Measurements from ENCODE around the gene ACOT12. TPM values are rescaled to one million over a fixed set of nuclear protein-coding genes. Genes with fewer than 3 reads are reported as not detected.

The ACOT12 gene
- total and polyA plus RNA-seq, 3 experiments from 2014 or later = not detected

DNA sequence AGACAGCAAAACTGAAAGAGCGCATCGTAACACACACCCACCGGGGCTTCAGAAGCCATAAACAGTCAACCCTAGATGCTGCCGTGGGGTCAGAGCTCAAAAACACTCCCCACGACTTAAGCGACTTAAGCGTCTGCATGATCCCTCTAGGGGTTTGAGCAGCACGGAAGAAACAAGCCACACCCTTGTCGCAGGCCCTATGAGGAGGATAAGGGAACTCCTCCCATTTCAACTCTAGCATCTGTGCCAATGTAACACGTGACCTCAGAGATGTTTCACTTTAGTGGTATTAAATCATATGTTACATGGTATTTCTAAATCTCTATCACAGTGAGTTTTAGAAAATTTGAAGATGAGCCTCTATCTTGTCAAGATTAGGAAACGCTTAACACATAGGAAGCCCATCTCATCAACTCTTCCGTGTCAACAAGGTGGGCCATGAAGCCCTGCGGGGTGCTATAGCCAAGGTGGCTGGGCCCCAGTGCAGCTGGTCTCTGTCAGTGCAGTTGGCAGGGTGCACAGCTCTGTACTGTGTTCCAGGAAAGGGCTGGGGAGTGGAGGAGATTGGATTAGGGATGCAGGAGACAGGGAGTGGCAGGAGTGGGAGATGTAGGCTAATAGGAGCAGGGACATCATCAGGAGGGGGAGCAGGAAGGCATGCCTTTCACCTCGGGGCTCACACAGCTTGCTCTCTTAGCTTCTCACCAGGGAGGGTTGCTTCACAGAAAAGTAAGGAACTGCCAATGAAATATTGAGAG, 59.5 kb downstream of the ACOT12 start:
- H3K9me3 Mint-ChIP-seq = peaks cover 0 to 4% (median 2%) of the 10 kb centered on the region in 5 donors
- Histone ChIP-seq H3K36me3 (ENCODE audit: insufficient read depth, low read length) (no peaks in the 10 kb centered on the region), H3K4me3 (ENCODE audit: low read length) (no peak overlapping the region), H3K9me3 (ENCODE audit: low read length) (no peaks in the 10 kb centered on the region), H3K4me1 (ENCODE audit: insufficient read depth, low read length) (no peaks in the 10 kb centered on the region), H3K27ac (ENCODE audit: low read depth, low read length) (no peak overlapping the region), H3K27me3 (ENCODE audit: insufficient read depth, low read length, poor library complexity, severe bottlenecking) (no peaks in the 10 kb centered on the region)
- peak overlapping the region in 6 of 7 donors; percentile 45 to 79 (median 66) for H3K4me3 Mint-ChIP-seq
- H3K27ac Mint-ChIP-seq = peak overlapping the region in 4 of 8 donors; percentile 50 to 79 (median 74)
- ChIA-PET CTCF (no interaction called here), POLR2A (no interaction called here)
- DNase-seq = peak in 1 of 5 donors; percentile 1
- peaks cover 0 to 7% (median 0%) of the 10 kb centered on the region in 3 donors for H3K4me1 Mint-ChIP-seq
- peaks cover 7 to 9% of the 10 kb centered on the region in 2 donors for H3K27me3 Mint-ChIP-seq
- peaks cover 0 to 1% (median 0%) of the 10 kb centered on the region in 3 donors for H3K36me3 Mint-ChIP-seq

DNA sequence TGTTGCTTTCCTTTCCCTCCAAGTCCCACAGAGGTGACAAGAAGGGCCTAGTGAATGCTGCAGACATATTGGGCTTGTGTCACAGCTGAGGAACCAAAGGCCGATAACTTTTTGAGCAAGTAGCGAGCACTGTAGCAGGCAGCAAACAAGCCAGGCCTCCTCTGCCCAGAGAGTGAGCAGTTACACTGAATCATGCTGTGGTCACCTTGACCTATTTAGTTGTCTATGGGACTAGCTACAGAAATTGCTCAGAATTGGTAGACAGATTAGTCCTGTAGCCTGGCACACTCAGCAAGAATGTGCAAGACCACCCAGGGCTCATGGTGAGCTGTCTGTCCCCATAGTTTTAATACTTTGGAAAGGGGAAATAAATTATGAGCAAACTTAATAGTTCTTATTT, 67.4 kb downstream of the ACOT12 start:
- Histone ChIP-seq H3K9me3 (ENCODE audit: low read length) (no peaks in the 10 kb centered on the region), H3K27me3 (ENCODE audit: insufficient read depth, low read length, poor library complexity, severe bottlenecking) (no peaks in the 10 kb centered on the region), H3K27ac (ENCODE audit: low read depth, low read length) (no peak overlapping the region), H3K4me1 (ENCODE audit: insufficient read depth, low read length) (no peaks in the 10 kb centered on the region), H3K4me3 (ENCODE audit: low read length) (no peak overlapping the region), H3K36me3 (ENCODE audit: insufficient read depth, low read length) (no peaks in the 10 kb centered on the region)
- Mint-ChIP-seq H3K4me1 (no peaks in the 10 kb centered on the region), H3K36me3 (no peaks in the 10 kb centered on the region), H3K27ac (no peak overlapping the region), H3K27me3 (peaks cover 4 to 9% of the 10 kb centered on the region in 2 donors), H3K9me3 (no peaks in the 10 kb centered on the region), H3K4me3 (no peak overlapping the region)
- POLR2A ChIA-PET = no interaction called here
- no peak for DNase-seq
- CTCF ChIA-PET = interaction anchor here (0.6 kb wide), 1 partner anchor 1418 kb away, joined by 3 read pairs; no protein-coding TSS in a partner anchor

DNA sequence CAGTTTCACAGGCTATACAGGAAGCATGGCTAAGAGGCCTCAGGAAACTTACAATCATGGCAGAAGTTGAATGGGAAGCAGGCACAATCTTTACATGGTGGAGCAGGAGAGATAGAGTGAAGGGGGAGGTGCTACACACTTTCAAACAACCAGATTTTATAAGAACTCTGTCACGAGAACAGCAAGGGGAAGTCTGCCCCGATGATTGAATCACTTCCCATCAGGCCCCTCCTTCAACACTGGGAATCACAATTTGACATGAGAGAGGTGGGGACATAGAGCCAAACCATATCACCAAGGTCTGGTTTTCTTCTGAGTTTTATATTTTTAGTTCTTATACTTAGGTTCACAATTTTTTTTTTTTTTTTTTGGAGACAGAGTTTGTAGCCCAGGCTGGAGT, 76.4 kb downstream of the ACOT12 start:
- Mint-ChIP-seq H3K27me3 (no peaks in the 10 kb centered on the region), H3K27ac (no peak overlapping the region), H3K9me3 (no peaks in the 10 kb centered on the region), H3K36me3 (peaks cover 0 to 22% (median 15%) of the 10 kb centered on the region in 3 donors), H3K4me3 (no peak overlapping the region), H3K4me1 (no peaks in the 10 kb centered on the region)
- Histone ChIP-seq H3K4me1 (ENCODE audit: insufficient read depth, low read length) (no peaks in the 10 kb centered on the region), H3K36me3 (ENCODE audit: insufficient read depth, low read length) (peaks cover 3% of the 10 kb centered on the region), H3K27me3 (ENCODE audit: insufficient read depth, low read length, poor library complexity, severe bottlenecking) (no peaks in the 10 kb centered on the region), H3K4me3 (ENCODE audit: low read length) (no peak overlapping the region), H3K27ac (ENCODE audit: low read depth, low read length) (no peak overlapping the region), H3K9me3 (ENCODE audit: low read length) (no peaks in the 10 kb centered on the region)
- ChIA-PET CTCF (no interaction called here), POLR2A (no interaction called here)
- no peak for DNase-seq

GRCh38 chr5:81316571-81316970, 77.4 kb downstream of the ACOT12 start:
- no peak for DNase-seq
- no peaks in the 10 kb centered on the region for H3K27me3 Mint-ChIP-seq
- Histone ChIP-seq H3K4me1 (ENCODE audit: insufficient read depth, low read length) (no peaks in the 10 kb centered on the region), H3K36me3 (ENCODE audit: insufficient read depth, low read length) (peaks cover 5% of the 10 kb centered on the region), H3K27ac (ENCODE audit: low read depth, low read length) (no peak overlapping the region), H3K27me3 (ENCODE audit: insufficient read depth, low read length, poor library complexity, severe bottlenecking) (no peaks in the 10 kb centered on the region), H3K9me3 (ENCODE audit: low read length) (no peaks in the 10 kb centered on the region), H3K4me3 (ENCODE audit: low read length) (no peak overlapping the region)
- no peaks in the 10 kb centered on the region for H3K9me3 Mint-ChIP-seq
- H3K27ac Mint-ChIP-seq = no peak overlapping the region
- CTCF ChIA-PET = no interaction called here
- H3K4me3 Mint-ChIP-seq = no peak overlapping the region
- POLR2A ChIA-PET = no interaction called here
- no peaks in the 10 kb centered on the region for H3K4me1 Mint-ChIP-seq
- peaks cover 0 to 32% (median 19%) of the 10 kb centered on the region in 3 donors for H3K36me3 Mint-ChIP-seq

GRCh38 chr5:81315830-81316229, 78.1 kb downstream of the ACOT12 start:
- no peaks in the 10 kb centered on the region for H3K27me3 ChIP-seq (ENCODE audit: insufficient read depth, low read length, poor library complexity, severe bottlenecking)
- no peak overlapping the region for H3K4me3 Mint-ChIP-seq
- H3K9me3 ChIP-seq (ENCODE audit: low read length) = no peaks in the 10 kb centered on the region
- H3K4me1 Mint-ChIP-seq = no peaks in the 10 kb centered on the region
- peaks cover 0 to 38% (median 25%) of the 10 kb centered on the region in 3 donors for H3K36me3 Mint-ChIP-seq
- H3K4me1 ChIP-seq (ENCODE audit: insufficient read depth, low read length) = no peaks in the 10 kb centered on the region
- H3K27ac Mint-ChIP-seq = peak overlapping the region in 1 of 8 donors; percentile 16
- H3K27ac ChIP-seq (ENCODE audit: low read depth, low read length) = no peak overlapping the region
- ChIA-PET POLR2A (no interaction called here), CTCF (no interaction called here)
- no peak for DNase-seq
- no peaks in the 10 kb centered on the region for H3K27me3 Mint-ChIP-seq
- H3K4me3 ChIP-seq (ENCODE audit: low read length) = no peak overlapping the region
- no peaks in the 10 kb centered on the region for H3K9me3 Mint-ChIP-seq
- peaks cover 5% of the 10 kb centered on the region for H3K36me3 ChIP-seq (ENCODE audit: insufficient read depth, low read length)

- Histone ChIP-seq H3K9me3 (ENCODE audit: low read length) (no peaks in the 10 kb centered on the region), H3K36me3 (ENCODE audit: insufficient read depth, low read length) (peaks cover 5% of the 10 kb centered on the region), H3K27ac (ENCODE audit: low read depth, low read length) (no peak overlapping the region), H3K27me3 (ENCODE audit: insufficient read depth, low read length, poor library complexity, severe bottlenecking) (no peaks in the 10 kb centered on the region), H3K4me1 (ENCODE audit: insufficient read depth, low read length) (no peaks in the 10 kb centered on the region), H3K4me3 (ENCODE audit: low read length) (no peak overlapping the region)
- no peak for DNase-seq
- POLR2A ChIA-PET = no interaction called here
- Mint-ChIP-seq H3K36me3 (peaks cover 0 to 41% (median 27%) of the 10 kb centered on the region in 3 donors), H3K4me1 (no peaks in the 10 kb centered on the region), H3K27me3 (no peaks in the 10 kb centered on the region), H3K27ac (no peak overlapping the region), H3K4me3 (no peak overlapping the region), H3K9me3 (no peaks in the 10 kb centered on the region)
- CTCF ChIA-PET = no interaction called here
Observed at GRCh38 chr5:81315336-81315735, 78.6 kb downstream of the ACOT12 start.

DNA sequence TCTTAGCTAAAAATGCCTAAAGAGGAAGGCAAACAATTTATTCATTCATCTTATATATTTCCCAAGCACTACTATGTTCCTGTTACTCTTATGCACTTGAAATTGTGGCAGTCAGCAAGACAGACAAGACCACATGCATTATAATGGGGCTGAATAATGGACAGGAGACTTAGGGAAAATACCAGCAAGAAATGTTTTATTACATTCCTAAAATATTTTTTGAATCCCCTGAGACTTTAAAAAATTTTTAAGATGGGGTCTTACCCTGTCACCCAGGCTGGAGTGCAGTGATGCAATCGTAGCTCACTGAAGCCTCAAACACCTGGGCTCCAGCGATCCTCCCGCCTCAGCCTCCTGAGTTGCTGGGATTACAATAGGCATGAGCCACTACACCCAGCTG, 79.4 kb downstream of the ACOT12 start:
- no peaks in the 10 kb centered on the region for H3K4me1 Mint-ChIP-seq
- Histone ChIP-seq H3K27ac (ENCODE audit: low read depth, low read length) (no peak overlapping the region), H3K4me3 (ENCODE audit: low read length) (no peak overlapping the region), H3K27me3 (ENCODE audit: insufficient read depth, low read length, poor library complexity, severe bottlenecking) (no peaks in the 10 kb centered on the region), H3K9me3 (ENCODE audit: low read length) (no peaks in the 10 kb centered on the region), H3K4me1 (ENCODE audit: insufficient read depth, low read length) (no peaks in the 10 kb centered on the region), H3K36me3 (ENCODE audit: insufficient read depth, low read length) (peaks cover 5% of the 10 kb centered on the region)
- ChIA-PET CTCF (interaction anchor here (1.2 kb wide), 1 partner anchor 15 kb away, joined by 3 read pairs; no protein-coding TSS in a partner anchor), POLR2A (no interaction called here)
- H3K27me3 Mint-ChIP-seq = no peaks in the 10 kb centered on the region
- H3K4me3 Mint-ChIP-seq = no peak overlapping the region
- H3K27ac Mint-ChIP-seq = no peak overlapping the region
- no peaks in the 10 kb centered on the region for H3K9me3 Mint-ChIP-seq
- peaks cover 0 to 44% (median 29%) of the 10 kb centered on the region in 3 donors for H3K36me3 Mint-ChIP-seq
- DNase-seq = no peak

- no peaks in the 10 kb centered on the region for H3K9me3 ChIP-seq (ENCODE audit: low read length)
- Mint-ChIP-seq H3K27ac (peak overlapping the region in 1 of 8 donors; percentile 69), H3K36me3 (peaks cover 4 to 53% (median 33%) of the 10 kb centered on the region in 3 donors), H3K4me3 (no peak overlapping the region), H3K27me3 (no peaks in the 10 kb centered on the region), H3K9me3 (no peaks in the 10 kb centered on the region), H3K4me1 (no peaks in the 10 kb centered on the region)
- ChIA-PET CTCF (interaction anchor here (1.2 kb wide), 1 partner anchor 14 kb away, joined by 3 read pairs; no protein-coding TSS in a partner anchor), POLR2A (no interaction called here)
- no peaks in the 10 kb centered on the region for H3K4me1 ChIP-seq (ENCODE audit: insufficient read depth, low read length)
- H3K27me3 ChIP-seq (ENCODE audit: insufficient read depth, low read length, poor library complexity, severe bottlenecking) = no peaks in the 10 kb centered on the region
- DNase-seq = no peak
- H3K4me3 ChIP-seq (ENCODE audit: low read length) = no peak overlapping the region
- H3K36me3 ChIP-seq (ENCODE audit: insufficient read depth, low read length) = peaks cover 5% of the 10 kb centered on the region
- H3K27ac ChIP-seq (ENCODE audit: low read depth, low read length) = no peak overlapping the region
Observed at GRCh38 chr5:81313686-81314085, 80.2 kb downstream of the ACOT12 start.
